Heart left ventricle (tissue), 16 donors: Measurements from ENCODE around the gene MAGEA8. TPM values are rescaled to one million over a fixed set of nuclear protein-coding genes. Genes with fewer than 3 reads are reported as not detected.
"Not testable (repeated sequence)": the region's sequence is repeated elsewhere in the genome, so short reads cannot be mapped to it uniquely, and the experiment has no call there.

Source experiments
- ATAC-seq, 4 donors: fragments of 200-7000 bp; cut with Tn5 transposase; one replicate each; pipeline ENCODE4 v1.9.1; 2020 to 2022; ENCODE audit warnings: moderate library complexity in 4 of 4, mild to moderate bottlenecking in 3 of 4, moderate number of reproducible peaks in 1 of 4
- DNase-seq, 5 donors: peaks; one replicate each; pipeline ENCODE4 v3.0.0-alpha.2; 2020
- H3K27ac ChIP-seq, 12 donors: fragments of 200-600 bp; sonication (generic) in 4 of 12; one replicate each; pipeline versions ENCODE4 v1.5.0 to v1.8.0; 2016 to 2022; ENCODE audit warnings: mild to moderate bottlenecking in 2 of 12
- H3K27me3 ChIP-seq, 9 donors: fragments of 200-600 bp; sonication (generic) in 2 of 9; one replicate each; pipeline versions ENCODE4 v1.5.1 to v1.8.0; 2016 to 2022; ENCODE audit warnings: mild to moderate bottlenecking in 3 of 9
- H3K36me3 ChIP-seq, 9 donors: fragments of 200-600 bp; sonication (generic) in 2 of 9; one replicate each; pipeline versions ENCODE4 v1.5.0 to v1.8.0; 2018 to 2022; ENCODE audit warnings: mild to moderate bottlenecking in 2 of 9
- H3K4me1 ChIP-seq, 12 donors: fragments of 200-600 bp; sonication (generic) in 4 of 12; one replicate each; pipeline versions ENCODE4 v1.5.0 to v1.8.0; 2016 to 2022; ENCODE audit warnings: mild to moderate bottlenecking in 3 of 12
- H3K4me3 ChIP-seq, 12 donors: fragments of 200-600 bp; sonication (generic) in 4 of 12; one replicate each; pipeline versions ENCODE4 v1.5.0 to v1.8.0; 2017 to 2022; ENCODE audit warnings: mild to moderate bottlenecking in 9 of 12, moderate library complexity in 4 of 12
- H3K9me3 ChIP-seq, 12 donors: fragments of 200-600 bp; sonication (generic) in 4 of 12; one replicate each; pipeline versions ENCODE4 v1.5.0 to v1.8.0; 2016 to 2022; ENCODE audit warnings: mild to moderate bottlenecking in 1 of 12
- POLR2A ChIP-seq, 2 donors: fragments of 450-650 bp; IDR thresholded peaks; one replicate each; pipeline ENCODE4 v1.6.1; 2017; ENCODE audit warnings: antibody characterized with exemption in 2 of 2, mild to moderate bottlenecking in 2 of 2, moderate library complexity in 2 of 2
- WGBS, 4 donors: extraction: QIAGEN DNeasy Blood & Tissue Kit in 2 of 4; methylation state at CpG; one replicate each; pipeline versions ENCODE4 v1.1.5 to v1.1.7; 2013 to 2018; 5-methylcytosine and 5-hydroxymethylcytosine counted together
- intact Hi-C, 10 donors: fragments of 100-400 bp; cut with DNase I; formaldehyde crosslinking; loops; one replicate each; pipeline versions ENCODE4 v1.11.1 to v1.14.2; 2022
- polyA plus RNA-seq, 2 donors: library from polyadenylated mRNA; stranded (reverse); fragments of 200-250 nt; gene quantifications; one replicate each; pipeline ENCODE4 v1.2.3, GENCODE V29; 2013
- total RNA-seq, 9 donors: library from RNA; depleted of rRNA in 2 of 9; stranded (reverse); fragments of >200 nt in 2 of 9; fragmentation: NEBNext Ultra II Directional in 3 of 9; extraction: Animal tissue kit (Norgen Biotek cat#: 25700) in 3 of 9; gene quantifications; one replicate each; pipeline versions ENCODE4 v1.1.0 to v1.2.4, GENCODE V29; 2016 to 2023
- TF ChIP-seq, protein P1 (sequence below), 12 donors: fragments of 200-600 bp; sonication (generic) in 4 of 12; IDR thresholded peaks; one replicate each; pipeline versions ENCODE4 v1.5.0 to v1.8.0; 2018 to 2022; ENCODE audit warnings: antibody characterized with exemption in 12 of 12, mild to moderate bottlenecking in 5 of 12
- donor health status: ischemic (EF 13 %, LVEDD 7.1; RV severe dilation, severe dysfunction).
- donor health status: healthy with polysubstance abuse.
- donor health status: DM: no; HTN: yes; CAD: no.
- donor health status: DM: no; HTN: no; CAD: no.
- donor health status: ischemic (EF 25% LVEDD 6.9; RV normal size, moderate dysfunction).
- donor health status: ischemic (EF 25% LVEDD 5.7; RV mildly dilated, moderate dysfunction).
- donor health status: healthy.
- donor health status: DM: yes; HTN: yes; CAD: no.
- donor health status: ischemic (EF 35%, LVEDD 5.7; RV mildly dilated, moderate dysfunction).
- donor health status: nonischemic (EF 11% LVEDD 7.7; RV severe dilation, severe dysfunction).
- donor health status: DM: yes; HTN: yes; CAD: no.
- donor health status: PGD.
- donor health status: ischemic (EF 29% LVEDD 5.4; RV normal size, mild dysfunction).
- donor health status: nonischemic (EF 23%, LVEDD 6.1; RV moderate dilation, normal function).

Gene MAGEA8
- total and polyA plus RNA-seq, 11 donors = not detected

DNA sequence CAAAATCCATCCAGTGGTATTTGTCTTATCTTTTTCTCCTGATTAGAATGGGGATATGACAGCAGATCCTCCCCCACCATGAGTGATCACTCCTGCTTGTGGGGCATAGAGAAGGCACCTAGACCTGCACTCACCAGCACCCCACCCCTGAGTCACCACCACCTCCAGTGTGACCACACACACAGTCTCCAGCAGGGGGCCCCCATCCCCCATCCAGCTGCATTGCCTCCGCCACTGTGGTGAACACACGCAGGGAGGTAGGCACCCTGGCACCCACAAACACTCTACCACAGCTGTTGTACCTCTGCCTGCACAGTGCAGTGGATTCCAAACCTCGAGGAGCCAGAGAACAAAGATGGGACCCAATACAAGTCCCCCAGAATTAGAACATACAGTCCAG, 9.0 kb upstream of the MAGEA8 start:
- Histone ChIP-seq H3K36me3 (no peaks in the 10 kb centered on the region), H3K9me3 (no peaks in the 10 kb centered on the region), H3K27ac (no peak overlapping the region), H3K27me3 (no peaks in the 10 kb centered on the region), H3K4me1 (no peaks in the 10 kb centered on the region), H3K4me3 (no peak overlapping the region)
- DNase-seq (peak in 1 of 5 donors; percentile 34), ATAC-seq (no peak)
- WGBS, 4 donors = 26 to 53% (median 47%) methylated on average over 3 of the region's 3 CpGs
- intact Hi-C loops = no loop called here
- TF ChIP-seq, protein P1, sequence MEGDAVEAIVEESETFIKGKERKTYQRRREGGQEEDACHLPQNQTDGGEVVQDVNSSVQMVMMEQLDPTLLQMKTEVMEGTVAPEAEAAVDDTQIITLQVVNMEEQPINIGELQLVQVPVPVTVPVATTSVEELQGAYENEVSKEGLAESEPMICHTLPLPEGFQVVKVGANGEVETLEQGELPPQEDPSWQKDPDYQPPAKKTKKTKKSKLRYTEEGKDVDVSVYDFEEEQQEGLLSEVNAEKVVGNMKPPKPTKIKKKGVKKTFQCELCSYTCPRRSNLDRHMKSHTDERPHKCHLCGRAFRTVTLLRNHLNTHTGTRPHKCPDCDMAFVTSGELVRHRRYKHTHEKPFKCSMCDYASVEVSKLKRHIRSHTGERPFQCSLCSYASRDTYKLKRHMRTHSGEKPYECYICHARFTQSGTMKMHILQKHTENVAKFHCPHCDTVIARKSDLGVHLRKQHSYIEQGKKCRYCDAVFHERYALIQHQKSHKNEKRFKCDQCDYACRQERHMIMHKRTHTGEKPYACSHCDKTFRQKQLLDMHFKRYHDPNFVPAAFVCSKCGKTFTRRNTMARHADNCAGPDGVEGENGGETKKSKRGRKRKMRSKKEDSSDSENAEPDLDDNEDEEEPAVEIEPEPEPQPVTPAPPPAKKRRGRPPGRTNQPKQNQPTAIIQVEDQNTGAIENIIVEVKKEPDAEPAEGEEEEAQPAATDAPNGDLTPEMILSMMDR (IDR thresholded peaks at IDR 0.05) = peak in 6 of 12 donors; percentile 16 to 30 (median 23)
- TF ChIP-seq POLR2A (IDR thresholded peaks at IDR 0.05) = no peak

- Histone ChIP-seq H3K4me1 (no peaks in the 10 kb centered on the region), H3K36me3 (no peaks in the 10 kb centered on the region), H3K27ac (no peak overlapping the region), H3K4me3 (no peak overlapping the region), H3K9me3 (no peaks in the 10 kb centered on the region), H3K27me3 (no peaks in the 10 kb centered on the region)
- ATAC-seq (no peak), DNase-seq (no peak)
- 56 to 92% (median 78%) methylated on average over 1 of the region's 1 CpG for WGBS, 4 donors
- TF ChIP-seq, protein P1 (IDR thresholded peaks at IDR 0.05) = no peak
- no peak for TF ChIP-seq POLR2A (IDR thresholded peaks at IDR 0.05)
- intact Hi-C loops = loop anchor here in 1 of 10 donors (5.0 kb wide), 1 partner anchor 365 kb away; no protein-coding TSS in a partner anchor
These were observed 3.8 kb upstream of the MAGEA8 start for GRCh38 chrX:149877157-149877556.

DNA sequence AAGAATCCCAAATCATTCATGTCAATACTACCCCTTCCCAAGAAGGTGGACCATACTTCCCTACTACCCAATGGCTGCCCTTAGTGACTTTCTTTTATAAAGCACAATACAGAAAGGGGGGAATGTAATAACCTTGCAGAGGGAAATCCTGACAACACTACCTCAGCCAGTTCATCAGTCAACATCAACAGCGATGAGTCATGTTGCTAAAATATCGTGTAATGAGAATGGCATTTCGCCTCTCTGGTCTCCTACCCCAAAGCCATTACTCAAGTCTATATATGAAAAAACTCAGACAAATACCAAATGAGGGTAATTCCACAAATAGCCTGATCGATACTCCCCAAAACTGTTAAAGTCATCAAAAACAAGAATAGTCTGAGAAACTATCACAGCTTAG, 3.3 kb upstream of the MAGEA8 start:
- Histone ChIP-seq H3K27me3 (no peaks in the 10 kb centered on the region), H3K4me3 (no peak overlapping the region), H3K36me3 (no peaks in the 10 kb centered on the region), H3K9me3 (no peaks in the 10 kb centered on the region), H3K27ac (no peak overlapping the region), H3K4me1 (no peaks in the 10 kb centered on the region)
- TF ChIP-seq, protein P1 (IDR thresholded peaks at IDR 0.05) = no peak
- no peak for TF ChIP-seq POLR2A (IDR thresholded peaks at IDR 0.05)
- WGBS, 4 donors = 65 to 79% (median 72%) methylated on average over 4 of the region's 4 CpGs
- ATAC-seq (no peak), DNase-seq (no peak)
- intact Hi-C loops = loop anchor here in 1 of 10 donors (5.0 kb wide), 1 partner anchor 365 kb away; no protein-coding TSS in a partner anchor

DNA sequence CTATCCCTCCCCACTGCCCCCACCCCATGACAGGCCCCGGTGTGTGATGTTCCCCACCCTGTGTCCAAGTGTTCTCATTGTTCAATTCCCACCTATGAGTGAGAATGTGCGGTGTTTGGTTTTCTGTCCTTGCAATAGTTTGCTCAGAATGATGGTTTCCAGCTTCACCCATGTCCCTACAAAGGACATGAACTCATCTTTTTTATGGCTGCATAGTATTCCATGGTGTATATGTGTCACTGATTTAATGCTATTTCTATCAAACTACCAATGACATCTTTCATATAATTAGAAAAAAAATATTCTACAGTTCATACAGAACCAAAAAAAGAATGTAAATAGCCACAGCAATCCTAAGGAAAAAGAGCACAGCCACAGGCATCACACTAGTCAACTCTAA, 9.8 kb downstream of the MAGEA8 start:
- DNase-seq, H3K4me1 ChIP-seq, H3K4me3 ChIP-seq, ATAC-seq, H3K9me3 ChIP-seq, H3K27me3 ChIP-seq, H3K36me3 ChIP-seq, intact Hi-C loops, H3K27ac ChIP-seq: not testable (repeated sequence)
- 77 to 93% (median 84%) methylated on average over 1 to 2 of the region's 2 CpGs for WGBS, 4 donors

DNA sequence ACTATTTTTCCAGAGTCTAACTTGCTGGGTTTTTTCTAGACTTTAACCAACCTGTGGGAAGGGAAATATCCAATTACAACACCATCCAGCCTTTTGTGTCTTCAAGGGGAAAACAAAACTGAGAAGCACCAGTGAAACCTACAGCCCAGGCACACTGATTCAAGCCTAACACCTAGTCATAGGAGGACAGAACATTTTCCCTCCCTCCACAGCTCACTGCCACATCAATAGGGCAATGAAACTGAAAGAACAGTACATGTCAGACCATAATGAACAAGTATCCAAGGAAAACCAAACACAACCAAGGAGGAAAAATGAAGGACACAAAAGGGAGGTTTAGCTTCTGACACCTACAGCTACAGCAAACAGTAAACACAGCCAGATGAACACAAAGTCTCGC, 17.6 kb downstream of the MAGEA8 start:
- Histone ChIP-seq H3K9me3 (no peaks in the 10 kb centered on the region), H3K4me3 (no peak overlapping the region), H3K27me3 (no peaks in the 10 kb centered on the region), H3K4me1 (no peaks in the 10 kb centered on the region), H3K27ac (no peak overlapping the region), H3K36me3 (no peaks in the 10 kb centered on the region)
- TF ChIP-seq POLR2A (IDR thresholded peaks at IDR 0.05) = no peak
- TF ChIP-seq, protein P1 (IDR thresholded peaks at IDR 0.05) = no peak
- DNase-seq (no peak), ATAC-seq (no peak)
- 47 to 83% (median 67%) methylated on average over 1 of the region's 1 CpG for WGBS, 4 donors
- intact Hi-C loops = no loop called here
